H1 (cell line): ENCODE results near the gene CLEC2B.

Experiments
- BRCA1 ChIP-seq: IDR thresholded peaks from 2 replicates; pipeline ENCODE4 v1.6.1; 2012; ENCODE audit warnings: low read depth, low read length, improper control_type of control experiment
- EP300 ChIP-seq, 2 experiments: IDR thresholded peaks; 1 replicate in 1 of 2; 2 replicates in 1 of 2; pipeline ENCODE4 v1.6.1; 2011 to 2012; ENCODE audit warnings: low read depth in 2 of 2, low read length in 2 of 2, mild to moderate bottlenecking in 2 of 2, borderline replicate concordance in 1 of 2, inconsistent platforms in 1 of 2, moderate library complexity in 1 of 2
- EZH2 ChIP-seq: fragments of 200-600 bp; sonication (generic); IDR thresholded peaks from 2 replicates; pipeline ENCODE4 v1.7.1; 2012; ENCODE audit warnings: low read depth, mild to moderate bottlenecking, moderate library complexity, low read length, inconsistent platforms; ENCODE audit not compliant: severe bottlenecking
- TF ChIP-seq, protein P1 (sequence below), 3 experiments: IDR thresholded peaks; 1 replicate in 2 of 3; 2 replicates in 1 of 3; pipeline versions ENCODE4 v1.5.1 to v1.6.1; 2011; ENCODE audit warnings: low read length in 3 of 3, mild to moderate bottlenecking in 3 of 3, inconsistent platforms in 2 of 3, low read depth in 1 of 3, moderate library complexity in 1 of 3; ENCODE audit not compliant: insufficient read depth in 1 of 3; ENCODE audit errors: control extremely low read depth in 1 of 3

DNA sequence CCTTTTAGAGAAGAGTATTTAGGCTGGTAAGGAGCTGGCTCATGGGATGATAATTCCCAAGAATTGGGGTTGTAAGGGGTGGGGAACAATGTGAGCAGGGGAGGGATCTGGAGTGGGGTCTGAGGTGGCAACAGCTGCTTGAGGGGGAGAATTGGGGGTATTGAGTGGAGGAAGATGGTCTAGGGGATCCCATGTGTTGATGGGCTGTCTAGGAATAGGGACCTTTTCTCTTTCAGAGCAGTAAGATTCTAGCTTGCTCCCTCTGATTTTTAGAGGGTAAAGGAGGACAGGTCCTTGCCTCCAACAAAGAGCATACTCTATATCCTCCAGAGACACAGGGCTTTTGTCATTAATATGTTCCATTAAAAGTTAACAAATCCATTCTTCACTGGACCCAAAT is 40.6 kb upstream of the CLEC2B start:
- TF ChIP-seq EP300 (IDR thresholded peaks at IDR 0.05; ENCODE audit: borderline replicate concordance in 1 of 2, low read depth in 2 of 2, low read length in 2 of 2) (no peak), EZH2 (no peak), BRCA1 (no peak)
- TF ChIP-seq, protein P1, sequence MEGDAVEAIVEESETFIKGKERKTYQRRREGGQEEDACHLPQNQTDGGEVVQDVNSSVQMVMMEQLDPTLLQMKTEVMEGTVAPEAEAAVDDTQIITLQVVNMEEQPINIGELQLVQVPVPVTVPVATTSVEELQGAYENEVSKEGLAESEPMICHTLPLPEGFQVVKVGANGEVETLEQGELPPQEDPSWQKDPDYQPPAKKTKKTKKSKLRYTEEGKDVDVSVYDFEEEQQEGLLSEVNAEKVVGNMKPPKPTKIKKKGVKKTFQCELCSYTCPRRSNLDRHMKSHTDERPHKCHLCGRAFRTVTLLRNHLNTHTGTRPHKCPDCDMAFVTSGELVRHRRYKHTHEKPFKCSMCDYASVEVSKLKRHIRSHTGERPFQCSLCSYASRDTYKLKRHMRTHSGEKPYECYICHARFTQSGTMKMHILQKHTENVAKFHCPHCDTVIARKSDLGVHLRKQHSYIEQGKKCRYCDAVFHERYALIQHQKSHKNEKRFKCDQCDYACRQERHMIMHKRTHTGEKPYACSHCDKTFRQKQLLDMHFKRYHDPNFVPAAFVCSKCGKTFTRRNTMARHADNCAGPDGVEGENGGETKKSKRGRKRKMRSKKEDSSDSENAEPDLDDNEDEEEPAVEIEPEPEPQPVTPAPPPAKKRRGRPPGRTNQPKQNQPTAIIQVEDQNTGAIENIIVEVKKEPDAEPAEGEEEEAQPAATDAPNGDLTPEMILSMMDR (IDR thresholded peaks at IDR 0.05; ENCODE audit: control extremely low read depth in 1 of 3, insufficient read depth in 1 of 3, low read depth in 1 of 3, low read length in 3 of 3): no peak
